Left forelimb (tissue), 1 donor: ENCODE results near the gene MTAP.

Source experiments
- DNase-seq: peaks from one replicate; pipeline ENCODE4 v3.0.0-alpha.2; 2018; ENCODE audit warnings: low spot score

MTAP gene

DNA sequence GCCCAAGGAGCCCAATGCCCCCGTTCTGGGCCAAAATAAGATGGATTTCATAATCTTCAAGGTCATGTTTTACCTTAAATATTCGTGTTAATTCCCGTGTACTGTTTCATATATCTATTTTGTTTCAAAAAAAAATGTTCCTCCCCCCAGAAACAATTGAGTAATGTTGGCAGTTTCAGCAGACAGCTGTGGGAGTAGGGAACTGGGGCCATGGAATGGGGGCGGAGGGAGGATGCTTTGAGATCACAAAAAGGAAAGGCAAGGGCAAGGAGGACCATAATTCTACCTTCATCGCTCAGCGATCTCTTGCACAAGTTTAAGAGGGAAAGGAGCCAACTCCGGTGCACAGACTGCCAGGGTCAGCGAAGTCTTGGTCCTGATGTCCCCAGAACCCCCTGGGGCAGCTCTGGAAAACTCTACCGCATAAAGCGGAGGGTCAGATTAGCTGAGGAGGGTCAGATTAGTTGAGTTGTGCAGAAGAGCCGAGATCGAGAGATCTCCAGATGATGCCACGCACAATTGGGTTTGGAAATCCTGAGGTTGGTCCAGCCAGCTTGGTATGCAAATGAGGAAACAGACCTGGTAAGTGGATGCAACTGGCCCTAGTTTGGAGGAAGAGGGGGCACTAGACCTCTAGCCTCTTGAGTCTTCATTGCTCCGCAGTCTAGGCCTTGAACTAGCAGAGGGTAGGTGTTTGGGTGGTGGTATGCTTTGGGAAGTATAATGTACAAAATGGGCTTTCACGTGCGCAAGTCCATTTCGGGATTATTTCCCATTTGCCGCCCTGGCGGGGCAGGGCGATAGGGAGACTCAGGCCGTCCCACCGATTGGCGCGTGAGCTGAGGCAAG, 167.7 kb downstream of the MTAP start:
- no peak for DNase-seq

DNA sequence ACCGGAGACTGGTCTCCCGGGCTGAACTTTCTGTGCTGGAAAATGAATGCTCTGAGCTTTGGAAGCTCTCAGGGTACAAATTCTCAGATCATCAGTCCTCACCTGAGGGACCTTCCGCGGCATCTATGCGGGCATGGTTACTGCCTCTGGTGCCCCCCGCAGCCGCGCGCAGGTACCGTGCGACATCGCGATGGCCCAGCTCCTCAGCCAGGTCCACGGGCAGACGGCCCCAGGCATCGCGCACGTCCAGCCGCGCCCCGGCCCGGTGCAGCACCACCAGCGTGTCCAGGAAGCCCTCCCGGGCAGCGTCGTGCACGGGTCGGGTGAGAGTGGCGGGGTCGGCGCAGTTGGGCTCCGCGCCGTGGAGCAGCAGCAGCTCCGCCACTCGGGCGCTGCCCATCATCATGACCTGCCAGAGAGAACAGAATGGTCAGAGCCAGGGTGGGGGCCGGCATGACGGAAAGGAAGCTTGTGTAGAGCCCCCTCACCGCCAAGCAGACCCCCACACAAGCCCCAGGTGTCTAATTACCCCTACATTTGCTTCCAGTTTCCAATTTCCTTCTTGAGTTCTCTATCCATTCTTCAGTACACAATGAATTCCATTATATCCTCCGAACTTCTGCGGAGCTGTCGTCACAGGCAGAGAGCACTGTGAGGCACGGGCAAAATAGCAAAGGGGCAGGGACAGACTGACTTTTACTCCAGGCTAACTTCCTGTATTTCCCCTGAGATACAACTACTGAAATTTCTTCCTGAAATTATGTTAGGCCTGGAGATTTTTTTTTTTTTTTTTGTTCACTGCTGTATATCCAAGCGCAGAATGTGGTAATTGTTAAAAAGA, 168.6 kb downstream of the MTAP start:
- no peak for DNase-seq

DNA sequence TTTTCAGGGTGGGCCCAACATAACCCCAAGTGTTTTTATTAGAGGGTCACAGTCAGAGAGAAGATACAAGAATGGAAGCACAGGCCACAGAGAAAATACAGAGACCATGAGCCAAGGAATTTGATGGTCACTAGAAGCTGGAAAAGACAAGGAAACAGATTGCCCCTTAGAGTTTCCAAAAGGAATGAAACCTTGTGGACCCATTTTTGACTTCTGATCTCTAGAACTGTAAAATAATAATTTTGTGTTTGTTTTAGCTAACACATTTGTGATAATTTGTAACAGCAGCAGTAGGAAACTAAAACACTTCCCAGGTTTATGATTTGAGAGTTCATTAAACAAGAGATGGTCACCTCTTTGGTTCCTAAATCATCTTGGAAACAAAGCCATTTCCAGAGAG, 169.9 kb downstream of the MTAP start:
- DNase-seq = no peak

DNA sequence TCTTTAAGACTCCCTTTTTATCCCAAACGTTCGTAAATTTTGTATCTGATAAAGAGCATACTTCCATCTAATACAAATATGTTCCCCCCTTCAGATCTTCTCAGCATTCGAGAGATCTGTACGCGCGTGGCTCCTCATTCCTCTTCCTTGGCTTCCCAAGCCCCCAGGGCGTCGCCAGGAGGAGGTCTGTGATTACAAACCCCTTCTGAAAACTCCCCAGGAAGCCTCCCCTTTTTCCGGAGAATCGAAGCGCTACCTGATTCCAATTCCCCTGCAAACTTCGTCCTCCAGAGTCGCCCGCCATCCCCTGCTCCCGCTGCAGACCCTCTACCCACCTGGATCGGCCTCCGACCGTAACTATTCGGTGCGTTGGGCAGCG, 171.9 kb downstream of the MTAP start:
- DNase-seq = no peak

DNA sequence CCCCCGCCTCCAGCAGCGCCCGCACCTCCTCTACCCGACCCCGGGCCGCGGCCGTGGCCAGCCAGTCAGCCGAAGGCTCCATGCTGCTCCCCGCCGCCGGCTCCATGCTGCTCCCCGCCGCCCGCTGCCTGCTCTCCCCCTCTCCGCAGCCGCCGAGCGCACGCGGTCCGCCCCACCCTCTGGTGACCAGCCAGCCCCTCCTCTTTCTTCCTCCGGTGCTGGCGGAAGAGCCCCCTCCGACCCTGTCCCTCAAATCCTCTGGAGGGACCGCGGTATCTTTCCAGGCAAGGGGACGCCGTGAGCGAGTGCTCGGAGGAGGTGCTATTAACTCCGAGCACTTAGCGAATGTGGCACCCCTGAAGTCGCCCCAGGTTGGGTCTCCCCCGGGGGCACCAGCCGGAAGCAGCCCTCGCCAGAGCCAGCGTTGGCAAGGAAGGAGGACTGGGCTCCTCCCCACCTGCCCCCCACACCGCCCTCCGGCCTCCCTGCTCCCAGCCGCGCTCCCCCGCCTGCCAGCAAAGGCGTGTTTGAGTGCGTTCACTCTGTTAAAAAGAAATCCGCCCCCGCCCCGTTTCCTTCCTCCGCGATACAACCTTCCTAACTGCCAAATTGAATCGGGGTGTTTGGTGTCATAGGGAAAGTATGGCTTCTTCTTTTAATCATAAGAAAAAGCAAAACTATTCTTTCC, 172.4 kb downstream of the MTAP start:
- DNase-seq = no peak

DNA sequence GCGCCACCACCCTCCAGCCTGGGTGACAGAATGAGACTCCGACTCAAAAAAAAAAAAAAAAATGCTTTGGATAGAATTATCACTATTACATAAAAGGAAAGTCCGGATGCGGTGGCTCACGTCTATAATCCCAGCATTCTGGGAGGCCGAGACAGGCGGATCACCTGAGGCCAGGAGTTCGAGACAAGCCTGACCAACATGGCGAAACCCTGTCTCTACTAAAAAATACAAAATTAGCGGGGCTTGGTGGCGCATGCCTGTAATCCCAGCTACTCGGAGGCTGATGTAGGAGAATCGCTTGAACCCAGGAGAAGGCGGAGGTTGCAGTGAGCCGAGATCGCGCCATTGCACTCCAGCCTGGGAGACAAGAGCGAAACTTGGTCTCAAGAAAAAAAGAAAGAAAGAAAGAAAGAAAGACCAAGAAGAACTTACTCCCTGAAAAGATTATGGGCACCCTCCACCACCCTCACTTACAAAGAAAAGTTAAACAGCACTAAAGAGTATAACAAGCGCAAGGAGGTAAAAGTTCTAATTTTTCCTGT, 174.0 kb downstream of the MTAP start:
- DNase-seq = no peak

DNA sequence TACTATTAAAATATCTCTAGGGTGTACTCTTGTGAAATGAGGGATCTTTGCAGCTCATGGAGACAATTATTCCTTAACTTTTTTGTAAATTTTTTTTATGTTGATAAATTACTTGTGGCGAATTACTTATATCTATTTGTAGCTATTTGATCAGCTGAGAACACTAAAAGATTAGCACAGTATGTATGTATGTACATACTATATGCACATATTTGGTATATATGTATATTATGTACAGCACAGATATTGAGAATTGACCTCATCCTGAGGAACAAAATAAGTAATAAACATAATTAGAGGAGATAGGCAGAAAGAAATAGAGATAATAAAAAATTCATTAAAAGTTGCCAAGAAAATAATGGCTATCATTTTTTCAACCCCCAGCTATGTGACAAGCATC, 180.0 kb downstream of the MTAP start:
- no peak for DNase-seq

DNA sequence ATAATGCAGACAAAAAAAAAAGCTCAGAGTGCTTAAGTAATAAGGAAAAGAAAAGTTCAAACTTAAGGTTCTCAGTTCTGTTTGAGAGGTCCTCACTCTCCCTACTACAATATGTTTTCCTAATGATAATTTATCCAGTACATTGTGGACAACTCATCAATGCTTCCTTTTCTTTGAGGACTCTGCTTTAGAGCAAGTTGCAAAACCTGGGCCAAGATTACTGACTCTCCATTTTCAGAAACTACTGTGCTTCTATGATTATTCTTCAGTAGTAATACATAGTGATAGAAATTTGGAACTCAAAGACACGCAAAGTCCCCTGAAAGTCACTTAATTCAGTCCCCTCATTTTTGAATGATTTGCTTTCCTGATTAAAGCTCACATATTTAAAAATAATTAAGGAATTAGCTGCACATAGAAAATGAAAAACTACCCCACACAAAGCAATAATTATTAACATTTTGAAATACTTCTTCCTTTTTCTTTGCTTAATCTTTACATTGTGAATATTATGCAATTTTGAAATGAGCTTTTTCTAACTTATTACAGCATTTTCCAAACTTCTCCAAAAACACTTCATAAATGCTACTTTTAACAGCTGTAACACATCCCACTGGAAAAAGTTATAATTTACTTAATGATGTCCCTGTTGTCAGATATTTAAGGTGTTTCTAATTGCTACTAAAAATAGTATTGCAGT, 180.6 kb downstream of the MTAP start:
- DNase-seq = no peak

DNA sequence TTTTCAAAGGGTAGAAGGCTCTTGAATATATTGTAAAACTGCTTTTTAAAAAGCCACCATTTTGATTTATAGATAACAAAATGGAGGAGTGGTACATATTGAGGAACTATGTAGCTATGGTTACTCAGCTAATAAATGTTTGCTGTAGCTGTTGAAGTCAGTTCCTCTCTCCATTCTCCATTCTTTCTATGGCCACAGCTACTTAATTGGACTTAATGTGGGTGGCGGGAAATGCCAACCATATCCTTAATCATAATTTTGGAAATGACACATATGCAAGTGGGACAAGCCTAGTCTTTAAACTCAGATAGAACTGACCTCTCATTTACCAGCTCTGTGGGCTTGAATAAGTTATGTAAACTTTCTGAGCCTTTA, 181.1 kb downstream of the MTAP start:
- no peak for DNase-seq

DNA sequence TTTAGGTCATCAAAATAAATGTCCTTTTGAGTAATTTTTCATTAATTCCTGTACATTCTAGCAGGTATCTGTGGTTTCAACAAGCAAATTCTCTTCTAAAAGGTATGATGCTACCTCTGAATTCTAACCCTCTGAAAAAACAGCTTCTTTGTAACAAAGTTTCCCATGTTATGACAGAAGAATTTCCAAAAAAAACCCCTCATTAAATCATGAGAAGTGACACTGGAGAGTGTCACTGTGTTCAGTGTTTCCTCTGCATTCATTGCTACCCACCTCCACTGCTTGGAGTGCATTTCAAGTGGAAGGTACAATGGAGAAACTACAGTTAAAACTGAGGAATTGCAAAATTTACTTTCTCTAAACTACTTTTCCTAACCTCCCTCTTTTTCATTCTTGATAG, 181.7 kb downstream of the MTAP start:
- DNase-seq = no peak

DNA sequence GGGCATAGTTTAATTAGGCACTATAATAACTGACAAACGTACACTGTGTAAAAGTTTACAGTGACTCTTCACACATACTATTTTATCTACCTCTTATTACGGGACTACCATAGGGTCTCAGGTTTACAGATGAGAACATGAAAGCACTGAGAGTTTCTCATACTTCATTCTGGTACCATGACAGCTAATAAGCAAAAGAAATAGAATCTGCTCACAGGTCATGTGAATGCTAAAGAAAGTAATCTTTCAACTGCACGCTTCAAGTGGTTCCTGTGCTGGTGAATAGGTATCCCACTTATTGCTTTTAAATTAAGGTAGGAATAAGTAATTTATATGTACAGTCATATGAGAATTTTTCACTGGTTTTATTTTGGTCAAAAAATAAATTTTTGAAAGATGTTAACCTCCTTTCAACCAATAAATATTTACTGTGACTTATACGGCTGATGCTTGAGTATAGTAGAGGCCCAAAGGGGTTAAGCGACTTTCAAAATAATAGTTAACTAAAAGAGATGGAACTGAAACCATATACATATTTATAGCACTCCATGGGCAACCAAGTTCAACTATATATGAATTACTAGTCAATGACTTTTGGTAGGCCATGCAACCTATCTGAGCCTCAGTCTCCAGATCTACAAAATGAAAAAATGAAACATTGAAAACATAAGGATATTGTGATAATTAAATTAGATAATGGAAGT, 183.7 kb downstream of the MTAP start:
- DNase-seq = no peak
